ENCODE results near the gene FIG4.

GRCh38 chr6:109867970-109868358, 176.9 kb downstream of the FIG4 start:
- TF ChIP-seq POLR2AphosphoS5 (IDR thresholded peaks at IDR 0.05; ENCODE audit: insufficient read depth in 1 of 2, low read depth in 1 of 2) (no peak), CTCF (IDR thresholded peaks at IDR 0.05) (no peak)

Data from vagina (tissue), 2 donors.